ENCODE results near the gene INTS15. TPM values are rescaled to one million over a fixed set of nuclear protein-coding genes. Genes with fewer than 3 reads are reported as not detected.

Gene INTS15
- total RNA-seq, 1 donor: 22.2 TPM

DNA sequence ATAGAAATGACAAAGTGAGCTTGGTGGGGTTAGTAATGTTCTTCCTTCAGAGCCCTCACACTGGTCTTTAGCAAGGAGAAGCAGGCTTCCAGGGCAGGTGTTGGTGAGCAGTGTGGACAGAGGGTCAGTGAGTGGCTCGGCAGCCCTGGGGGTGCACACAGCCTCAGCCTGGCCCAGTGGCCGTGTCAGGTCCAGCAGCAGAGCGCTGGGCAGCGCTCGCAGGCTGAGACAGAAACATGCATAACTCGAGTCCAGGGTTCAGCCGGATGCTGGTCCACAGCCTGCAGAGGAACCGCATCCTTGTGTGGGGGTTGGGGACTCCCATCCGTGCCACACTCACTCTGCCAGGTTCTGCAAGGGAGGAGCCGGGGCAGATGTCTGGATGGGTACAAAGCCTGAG, 14.6 kb downstream of the INTS15 start:
- Histone ChIP-seq H3K4me1 (ENCODE audit: insufficient read depth, low read length) (no peaks in the 10 kb centered on the region), H3K27me3 (ENCODE audit: insufficient read depth, low read length) (no peaks in the 10 kb centered on the region)

DNA sequence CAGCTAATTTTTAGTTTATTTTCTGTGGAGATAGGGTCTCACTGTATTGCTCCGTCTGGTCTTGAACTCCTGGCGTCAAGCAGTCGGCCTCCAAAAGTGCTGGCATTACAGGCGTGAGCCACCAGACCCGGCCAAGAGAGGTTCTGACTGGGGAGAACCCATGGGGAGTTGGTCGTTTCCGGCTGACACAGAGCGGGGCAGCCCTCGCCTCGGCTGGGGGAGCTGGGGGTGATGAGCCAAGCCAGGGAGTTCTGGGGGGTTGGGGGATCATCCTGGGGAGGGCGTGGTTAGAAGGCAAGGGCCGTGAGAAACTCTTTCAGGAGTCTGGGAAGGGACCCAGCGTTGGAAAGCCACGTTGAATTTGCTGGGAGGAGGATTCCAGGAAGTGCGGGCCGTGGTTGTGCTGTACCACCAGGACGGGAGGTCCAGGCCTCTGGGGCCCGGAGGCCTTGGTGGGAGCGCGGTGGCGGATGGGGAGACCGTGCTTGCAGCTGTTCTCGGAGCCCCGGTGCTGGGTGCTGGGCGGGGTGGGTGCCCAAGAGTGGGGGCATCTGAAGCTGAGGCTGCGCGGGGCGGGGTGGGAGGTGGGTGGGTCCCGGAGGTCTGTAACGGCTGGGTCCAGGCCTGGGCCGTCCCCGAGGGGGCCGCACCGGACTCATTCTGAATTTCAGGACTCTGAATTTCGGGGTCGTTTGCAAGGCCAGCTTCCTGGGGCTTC, 17.2 kb downstream of the INTS15 start:
- no peak overlapping the region for H3K4me3 ChIP-seq (ENCODE audit: low read length)
- H3K27me3 ChIP-seq (ENCODE audit: insufficient read depth, low read length): no peaks in the 10 kb centered on the region
- H3K4me1 ChIP-seq (ENCODE audit: insufficient read depth, low read length): no peaks in the 10 kb centered on the region

More for the DNA sequence above, 14.6 kb downstream of the INTS15 start:
- H3K9me3 ChIP-seq (ENCODE audit: low read depth, low read length): no peaks in the 10 kb centered on the region
- H3K4me3 ChIP-seq (ENCODE audit: low read length): no peak overlapping the region

GRCh38 chr7:6607651-6608051, 17.8 kb downstream of the INTS15 start:
- Histone ChIP-seq H3K4me3 (ENCODE audit: low read length) (no peak overlapping the region), H3K9me3 (ENCODE audit: low read depth, low read length) (no peaks in the 10 kb centered on the region), H3K27me3 (ENCODE audit: insufficient read depth, low read length) (no peaks in the 10 kb centered on the region), H3K4me1 (ENCODE audit: insufficient read depth, low read length) (no peaks in the 10 kb centered on the region)

More for the DNA sequence above, 17.2 kb downstream of the INTS15 start:
- H3K9me3 ChIP-seq (ENCODE audit: low read depth, low read length): no peaks in the 10 kb centered on the region

- H3K27me3 ChIP-seq (ENCODE audit: insufficient read depth, low read length): no peaks in the 10 kb centered on the region
- no peak overlapping the region for H3K4me3 ChIP-seq (ENCODE audit: low read length)
- no peaks in the 10 kb centered on the region for H3K4me1 ChIP-seq (ENCODE audit: insufficient read depth, low read length)
- H3K9me3 ChIP-seq (ENCODE audit: low read depth, low read length): no peaks in the 10 kb centered on the region
These were observed 18.3 kb downstream of the INTS15 start for GRCh38 chr7:6608081-6608480.

DNA sequence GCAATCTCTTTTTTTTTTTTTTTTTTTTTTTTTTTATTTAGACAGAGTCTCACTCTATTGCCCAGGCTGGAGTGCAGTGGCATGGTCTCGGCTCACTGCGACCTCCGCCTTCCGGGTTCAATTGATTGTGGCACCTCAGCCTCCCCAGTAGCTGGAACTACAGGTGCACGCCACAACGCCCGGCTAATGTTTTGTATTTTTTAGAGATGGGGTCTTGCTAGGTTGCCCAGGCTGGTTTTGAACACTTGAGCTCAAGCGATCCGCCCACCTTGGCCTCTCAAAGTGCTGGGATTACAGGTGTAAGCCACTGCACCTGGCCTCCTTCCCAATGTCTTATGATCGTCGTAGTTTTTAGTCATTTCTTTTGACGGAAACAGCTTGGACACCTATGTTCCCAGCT, 19.0 kb downstream of the INTS15 start:
- H3K9me3 ChIP-seq (ENCODE audit: low read depth, low read length): no peaks in the 10 kb centered on the region
- no peaks in the 10 kb centered on the region for H3K27me3 ChIP-seq (ENCODE audit: insufficient read depth, low read length)
- no peak overlapping the region for H3K4me3 ChIP-seq (ENCODE audit: low read length)
- no peaks in the 10 kb centered on the region for H3K4me1 ChIP-seq (ENCODE audit: insufficient read depth, low read length)

DNA sequence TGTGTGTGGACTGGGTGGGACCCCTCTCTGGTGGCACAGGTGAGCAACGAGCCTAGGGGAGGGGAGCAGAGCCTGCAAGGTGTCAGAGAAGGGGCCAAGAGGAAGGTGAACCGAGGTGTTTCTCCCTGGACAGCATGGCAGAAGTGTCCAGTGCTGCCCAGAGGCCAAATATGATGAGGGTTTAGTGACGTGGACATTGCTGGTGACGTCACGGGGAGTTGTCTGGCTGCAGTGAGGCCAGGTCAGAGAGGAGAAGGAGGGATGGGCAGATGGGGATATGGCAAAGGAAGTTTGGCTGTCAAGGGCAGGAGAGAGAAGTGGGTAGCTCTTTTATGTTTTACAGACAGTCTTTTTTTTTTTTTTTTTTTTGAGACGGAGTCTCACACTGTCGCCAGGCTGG, 23.0 kb downstream of the INTS15 start:
- H3K4me1 ChIP-seq (ENCODE audit: insufficient read depth, low read length): peaks cover 4% of the 10 kb centered on the region
- H3K9me3 ChIP-seq (ENCODE audit: low read depth, low read length): no peaks in the 10 kb centered on the region
- no peak overlapping the region for H3K4me3 ChIP-seq (ENCODE audit: low read length)
- peaks cover 15% of the 10 kb centered on the region for H3K27me3 ChIP-seq (ENCODE audit: insufficient read depth, low read length)

DNA sequence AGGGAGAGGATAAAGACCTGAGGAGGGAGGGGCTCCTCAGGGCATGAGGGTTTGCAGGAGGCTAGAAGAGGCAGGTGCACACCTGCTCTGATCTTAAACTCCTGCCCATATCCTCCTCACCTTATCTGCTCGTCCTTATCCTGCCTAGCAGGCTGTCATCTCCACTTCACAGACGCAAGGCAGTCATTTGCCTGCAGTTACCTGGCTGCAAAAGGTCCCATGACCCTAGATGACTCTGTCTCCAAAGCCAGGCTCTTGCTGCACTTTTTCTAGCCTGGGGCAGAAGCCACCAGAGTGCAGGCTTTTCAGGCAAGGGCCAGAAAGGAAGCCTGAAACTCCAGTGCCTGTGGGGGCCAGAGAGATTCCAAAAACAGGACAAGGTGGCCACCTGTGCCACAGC, 23.9 kb downstream of the INTS15 start:
- Histone ChIP-seq H3K9me3 (ENCODE audit: low read depth, low read length) (no peaks in the 10 kb centered on the region), H3K4me3 (ENCODE audit: low read length) (no peak overlapping the region), H3K4me1 (ENCODE audit: insufficient read depth, low read length) (peaks cover 4% of the 10 kb centered on the region), H3K27me3 (ENCODE audit: insufficient read depth, low read length) (peaks cover 15% of the 10 kb centered on the region)

DNA sequence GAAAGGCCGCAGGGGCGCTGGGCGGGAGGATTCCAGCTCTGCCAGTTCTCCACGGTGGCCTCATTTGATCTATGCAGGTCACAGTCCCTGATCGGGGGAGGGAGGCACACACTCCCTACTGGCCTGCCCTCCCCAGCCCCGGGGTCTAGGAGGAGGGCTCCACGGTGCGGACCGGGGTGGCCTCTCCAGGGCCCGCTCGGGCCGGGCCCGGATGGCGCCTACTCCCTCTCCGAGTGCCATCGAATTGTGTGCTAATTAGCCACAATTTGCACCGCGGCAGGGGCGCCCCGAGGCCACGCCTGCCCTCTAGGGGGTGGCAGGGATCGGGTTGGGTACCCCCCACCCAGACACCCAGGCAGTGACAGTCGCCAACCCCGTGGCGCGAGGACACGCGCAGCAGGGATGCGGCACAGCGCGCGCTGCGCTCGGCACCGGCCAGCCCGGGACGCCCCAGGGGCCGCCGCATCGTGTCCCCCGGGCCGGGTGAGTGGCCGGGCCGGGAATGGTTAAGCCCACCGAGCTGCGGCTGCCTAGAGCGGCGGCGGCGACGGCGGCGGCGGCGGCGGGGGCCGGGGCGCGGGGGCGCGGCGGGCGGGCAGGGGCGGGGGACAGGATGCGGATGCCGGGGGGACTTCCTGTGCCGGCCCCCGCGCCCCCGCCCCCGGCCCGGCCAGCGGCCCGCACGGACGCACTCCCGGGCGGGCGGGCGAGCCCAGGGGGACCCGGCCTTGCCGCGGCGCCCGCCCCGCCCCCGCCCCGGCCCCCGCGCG, 25.3 kb downstream of the INTS15 start, which contains the start of gene ZNF853:
Gene ZNF853 (plus strand): TSS at position 658 of the 770 bp plus-strand sequence. CDS start 565 bp downstream, outside the sequence.
- H3K4me3 ChIP-seq (ENCODE audit: low read length): peak within 1 kb of the TSS; percentile 20
- H3K4me1 ChIP-seq (ENCODE audit: insufficient read depth, low read length): peaks cover 6% of the 10 kb centered on the region
- no peaks in the 10 kb centered on the region for H3K9me3 ChIP-seq (ENCODE audit: low read depth, low read length)
- peaks cover 15% of the 10 kb centered on the region for H3K27me3 ChIP-seq (ENCODE audit: insufficient read depth, low read length)

DNA sequence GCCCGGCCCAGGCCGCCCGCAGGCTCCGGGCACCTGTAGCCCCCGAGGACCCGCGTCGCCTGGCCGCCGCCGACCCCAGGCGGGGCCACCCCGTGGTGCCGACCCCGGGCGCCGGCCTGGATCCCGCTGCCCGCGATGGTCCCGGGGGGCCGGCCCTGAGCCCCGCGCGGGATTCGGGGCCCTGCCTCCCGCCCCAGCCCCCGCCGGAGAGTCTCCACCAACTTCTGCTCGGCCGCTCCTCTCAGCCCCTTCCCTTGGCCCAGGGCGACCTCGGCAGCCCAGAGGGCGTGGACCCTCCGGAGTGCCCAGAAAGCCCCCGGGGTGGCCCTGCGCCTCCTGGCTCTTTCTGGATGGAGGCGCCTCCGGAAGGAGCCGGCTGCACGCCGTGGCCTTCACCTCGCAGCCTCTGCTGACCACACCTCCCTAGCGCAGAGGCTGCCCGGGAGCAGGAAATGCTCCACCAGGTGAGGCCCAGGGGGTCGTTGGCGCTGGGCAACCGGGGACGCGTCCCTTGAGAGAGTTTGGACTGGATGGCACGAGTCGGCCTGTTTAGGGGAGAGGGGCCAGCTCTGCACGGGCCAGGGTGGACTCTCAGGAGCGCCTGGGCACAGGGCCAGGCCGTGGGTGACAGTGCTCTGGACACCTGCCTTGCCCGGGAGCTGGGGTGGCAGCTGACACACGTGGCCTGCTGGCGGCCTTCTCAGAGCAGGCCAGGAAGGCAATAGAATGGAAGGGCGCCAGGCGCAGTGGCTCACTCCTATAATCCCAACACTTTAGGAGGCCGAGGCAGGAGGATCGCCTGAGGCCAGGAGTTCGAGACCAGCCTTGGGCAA, 26.1 kb downstream of the INTS15 start:
- peaks cover 13% of the 10 kb centered on the region for H3K4me1 ChIP-seq (ENCODE audit: insufficient read depth, low read length)
- peak overlapping the region; percentile 20 for H3K4me3 ChIP-seq (ENCODE audit: low read length)
- H3K27me3 ChIP-seq (ENCODE audit: insufficient read depth, low read length): peaks cover 15% of the 10 kb centered on the region
- no peaks in the 10 kb centered on the region for H3K9me3 ChIP-seq (ENCODE audit: low read depth, low read length)

- H3K9me3 ChIP-seq (ENCODE audit: low read depth, low read length): no peaks in the 10 kb centered on the region
- peaks cover 15% of the 10 kb centered on the region for H3K27me3 ChIP-seq (ENCODE audit: insufficient read depth, low read length)
- no peak overlapping the region for H3K4me3 ChIP-seq (ENCODE audit: low read length)
- H3K4me1 ChIP-seq (ENCODE audit: insufficient read depth, low read length): peaks cover 22% of the 10 kb centered on the region
These were observed 27.2 kb downstream of the INTS15 start for GRCh38 chr7:6616854-6617643.

- Histone ChIP-seq H3K9me3 (ENCODE audit: low read depth, low read length) (no peaks in the 10 kb centered on the region), H3K4me1 (ENCODE audit: insufficient read depth, low read length) (peaks cover 27% of the 10 kb centered on the region)
These were observed 28.8 kb downstream of the INTS15 start for GRCh38 chr7:6618621-6619020.

DNA sequence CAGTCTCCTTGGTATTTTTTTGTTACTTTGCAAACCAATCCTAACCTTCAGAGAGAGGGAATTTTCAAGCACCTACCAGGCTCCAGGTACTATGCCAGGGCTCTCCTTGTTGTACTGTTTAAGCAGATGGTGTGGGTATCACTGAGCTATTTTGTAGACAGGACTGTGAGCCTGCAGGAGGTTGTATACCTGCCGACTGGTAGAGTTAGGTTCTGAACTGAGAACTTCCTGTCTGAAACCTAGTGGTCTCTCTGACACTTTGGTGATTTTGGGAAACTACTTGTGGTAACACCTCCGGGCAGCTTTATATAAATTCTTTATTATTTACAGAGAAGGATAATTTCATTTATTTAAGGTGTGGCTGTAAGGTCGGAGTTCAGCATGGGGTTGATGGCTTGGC, 30.1 kb downstream of the INTS15 start:
- H3K27me3 ChIP-seq (ENCODE audit: insufficient read depth, low read length): peaks cover 6% of the 10 kb centered on the region
- H3K4me3 ChIP-seq (ENCODE audit: low read length): no peak overlapping the region
- peaks cover 37% of the 10 kb centered on the region for H3K4me1 ChIP-seq (ENCODE audit: insufficient read depth, low read length)
- H3K9me3 ChIP-seq (ENCODE audit: low read depth, low read length): no peaks in the 10 kb centered on the region

More at GRCh38 chr7:6618621-6619020, 28.8 kb downstream of the INTS15 start:
- Histone ChIP-seq H3K27me3 (ENCODE audit: insufficient read depth, low read length) (peaks cover 15% of the 10 kb centered on the region), H3K4me3 (ENCODE audit: low read length) (no peak overlapping the region)

- no peaks in the 10 kb centered on the region for H3K27me3 ChIP-seq (ENCODE audit: insufficient read depth, low read length)
- no peak overlapping the region for H3K4me3 ChIP-seq (ENCODE audit: low read length)
- H3K4me1 ChIP-seq (ENCODE audit: insufficient read depth, low read length): peaks cover 33% of the 10 kb centered on the region
- H3K9me3 ChIP-seq (ENCODE audit: low read depth, low read length): no peaks in the 10 kb centered on the region
These were observed 31.6 kb downstream of the INTS15 start for GRCh38 chr7:6621195-6622133.
